Stimulated activated CD4-positive, alpha-beta T cell treated with anti-CD3 and anti-CD28 coated beads, Interleukin-15, amount 100 ng/mL, for 48 hours (primary cell): ENCODE results near the gene MRPS6.

Experiments used
- DNase-seq, 2 donors: peaks; one replicate each; pipeline ENCODE4 v3.0.0-alpha.2; 2020; ENCODE audit warnings: low read depth in 2 of 2

Gene MRPS6

DNA sequence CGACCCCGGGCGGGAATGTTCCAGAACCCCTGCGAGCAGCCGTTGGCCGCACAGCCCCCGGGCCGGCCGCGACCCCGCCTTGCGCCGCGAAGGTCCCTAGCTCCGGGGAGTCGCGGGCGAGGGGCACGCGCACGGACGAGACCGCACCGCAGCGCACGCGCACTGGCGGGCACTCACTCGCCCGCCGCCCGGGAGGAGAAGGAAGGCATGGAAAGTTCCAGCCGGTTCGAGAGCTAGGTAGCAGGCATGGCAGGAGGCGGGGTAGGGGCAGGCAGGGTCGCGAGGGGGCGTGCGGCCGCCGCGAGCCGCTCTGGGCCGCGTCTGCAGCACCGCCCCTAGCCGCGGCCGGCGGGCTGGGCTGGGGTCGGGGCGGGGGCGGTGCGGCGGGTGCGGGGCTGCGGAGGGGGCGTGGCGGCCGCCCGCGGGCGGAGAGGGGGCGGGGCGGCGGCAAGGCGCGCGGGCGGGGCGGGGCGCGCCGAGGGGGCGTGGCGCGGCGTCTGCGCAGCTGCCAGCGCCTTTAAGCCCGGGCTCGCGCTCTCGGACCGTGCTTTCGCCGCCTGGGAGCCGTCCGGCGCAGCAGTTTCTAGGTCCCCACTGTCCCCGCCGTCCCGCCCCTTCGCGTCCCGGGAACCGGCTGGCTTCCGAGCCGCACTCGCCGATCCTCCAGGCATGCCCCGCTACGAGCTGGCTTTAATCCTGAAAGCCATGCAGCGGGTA is at the start of gene MRPS6, which contains the start of gene SLC5A3:
TSS of gene MRPS6 (plus strand) at position 547 of the 717 bp plus-strand sequence. CDS start at position 670, 123 bp downstream.
TSS of gene SLC5A3 (plus strand) at position 547 of the 717 bp plus-strand sequence. CDS start 21,621 bp downstream, outside the sequence.
- peak; percentile 55 for DNase-seq

DNA sequence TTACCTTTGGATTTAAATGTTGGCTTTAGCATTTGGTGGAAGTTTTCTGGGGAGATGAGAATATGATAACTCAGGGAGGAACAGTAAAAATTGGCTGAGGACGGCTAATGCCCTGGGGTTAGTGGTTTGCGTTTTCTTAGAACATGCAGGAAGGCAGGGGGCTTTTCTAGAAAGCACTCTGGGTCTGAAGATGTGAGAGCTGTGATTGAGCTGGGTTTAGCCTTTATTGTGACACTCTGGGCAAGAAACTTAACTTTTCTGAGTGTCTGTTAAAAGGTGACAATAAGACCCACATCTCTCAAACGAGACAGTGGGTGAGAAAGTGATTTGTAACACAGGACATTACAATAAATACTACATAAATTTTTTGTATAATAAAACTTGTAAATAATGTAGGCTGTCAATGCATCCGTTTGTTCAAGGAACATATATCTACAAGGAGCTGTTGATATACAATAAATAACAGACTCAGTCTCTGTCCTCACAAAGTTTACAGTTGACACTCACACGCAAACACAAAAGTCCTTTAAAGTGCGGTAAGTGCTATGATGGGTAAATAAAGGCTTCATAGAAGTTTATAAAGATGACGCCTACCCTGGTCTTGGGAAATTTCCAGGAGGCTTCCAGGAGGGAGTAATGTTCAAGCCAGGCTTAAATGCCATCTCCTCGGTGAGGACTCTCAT is 49.5 kb upstream of the MRPS6 start:
- no peak for DNase-seq

DNA sequence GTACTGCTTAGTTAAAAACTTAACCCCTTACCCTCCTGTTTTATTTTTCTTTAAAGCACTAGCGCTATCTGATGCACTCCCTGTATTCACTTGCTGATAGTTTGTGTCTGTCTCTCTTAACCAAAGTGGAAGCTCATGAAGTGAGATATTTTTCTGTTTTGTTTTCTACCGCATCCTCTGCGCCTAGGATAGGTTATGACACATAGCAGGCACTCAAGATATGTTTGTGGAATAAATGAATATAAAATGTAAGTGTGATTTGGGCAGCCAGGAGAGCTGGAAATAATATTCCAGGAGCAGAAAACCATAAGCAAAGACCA is 49.0 kb upstream of the MRPS6 start:
- DNase-seq = no peak

DNA sequence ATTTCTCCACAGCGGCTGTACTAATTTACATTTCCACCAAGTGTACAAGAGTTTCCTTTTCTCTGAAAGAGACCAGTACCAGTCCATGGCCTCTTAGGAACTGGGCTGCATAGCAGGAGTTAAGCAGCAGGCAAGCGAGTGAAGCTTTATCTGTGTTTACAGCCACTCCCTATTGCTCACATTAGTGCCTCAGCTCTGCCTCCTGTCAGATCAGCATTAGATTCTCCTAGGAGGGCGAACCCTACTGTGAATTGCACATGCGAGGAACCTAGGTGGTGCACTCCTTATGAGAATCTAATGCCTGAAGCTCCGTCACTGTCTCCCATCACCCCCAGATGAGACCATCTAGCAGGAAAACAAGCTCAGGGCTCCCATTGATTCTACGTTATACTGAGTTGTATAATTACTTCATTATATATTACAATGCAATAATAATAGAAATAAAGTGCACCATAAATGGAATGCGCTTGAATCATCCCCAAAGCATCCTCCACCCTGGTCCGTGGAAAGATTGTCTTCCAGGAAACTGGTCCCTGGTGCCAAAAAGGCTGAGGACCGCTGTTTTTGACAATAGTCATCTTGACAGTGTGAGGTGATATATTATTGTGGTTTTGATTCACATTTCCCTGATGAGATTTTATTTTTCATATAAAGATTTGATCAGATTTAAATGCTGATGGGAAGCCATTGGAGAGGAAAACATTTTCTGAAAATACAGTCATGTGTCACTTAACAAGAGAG is 45.5 kb upstream of the MRPS6 start:
- no peak for DNase-seq

DNA sequence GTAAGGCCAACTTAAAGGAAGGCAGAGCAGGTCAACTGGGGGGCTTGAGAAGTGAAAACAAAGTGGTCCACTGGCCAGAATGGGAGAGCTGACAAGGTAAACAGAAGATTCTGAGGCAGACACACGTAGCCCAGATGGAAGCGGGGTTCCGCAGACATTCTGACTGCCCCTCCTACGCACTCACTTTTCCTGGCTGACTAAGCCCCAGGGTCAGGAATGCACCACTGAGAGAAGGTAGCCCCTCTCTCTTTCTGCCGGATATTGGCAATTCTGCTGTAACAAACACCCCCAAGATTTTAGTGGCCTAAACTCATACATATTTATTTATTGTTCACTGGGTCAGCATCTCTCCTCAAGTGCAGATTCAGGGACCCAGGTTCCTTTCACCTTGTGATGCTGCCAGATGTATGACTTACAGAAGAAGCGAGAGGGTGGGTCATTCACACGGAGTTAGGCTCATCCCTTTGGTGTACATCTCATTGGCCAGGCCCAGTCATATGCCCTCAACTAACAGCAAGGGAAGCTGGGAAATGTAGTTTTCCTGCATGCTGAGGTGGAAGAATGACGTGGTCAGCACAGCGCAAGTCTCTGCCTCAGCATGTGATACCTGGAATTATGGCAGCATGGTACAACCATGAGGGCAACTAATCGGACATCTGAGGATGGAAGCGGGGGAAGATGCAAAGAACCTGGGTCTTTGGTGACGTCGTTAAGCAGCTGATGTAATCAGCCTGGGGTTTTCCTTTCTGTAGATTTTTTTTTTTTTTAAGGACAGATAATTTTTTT is 43.4 kb upstream of the MRPS6 start:
- peak; percentile 40 to 55 for DNase-seq

DNA sequence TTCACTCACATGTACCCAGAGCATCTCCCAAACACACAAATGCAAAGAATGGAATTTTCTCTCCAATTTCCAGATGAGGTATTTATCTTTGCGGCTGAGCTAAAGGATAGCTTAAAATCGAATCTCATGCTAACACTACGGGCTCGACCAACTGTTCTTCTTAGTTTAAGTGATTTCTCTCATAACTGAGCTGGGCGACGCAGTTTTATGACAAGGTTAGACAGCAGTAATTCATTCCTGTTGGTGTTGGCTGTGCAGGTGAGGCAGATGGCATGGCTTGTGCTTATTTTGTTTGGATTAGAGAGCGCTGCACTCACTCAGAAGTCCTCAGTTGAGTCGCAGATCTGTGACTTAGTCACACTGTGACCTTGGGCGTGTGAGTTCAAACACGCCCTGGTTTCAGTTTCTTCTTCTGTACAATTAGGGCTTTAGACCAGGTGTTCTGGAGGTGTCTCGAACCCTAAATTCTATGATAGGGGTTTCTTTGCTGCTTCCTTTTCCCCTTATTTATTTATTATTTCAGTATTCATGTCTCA is 41.5 kb upstream of the MRPS6 start:
- peak in 1 of 2 donors; percentile 29 for DNase-seq

DNA sequence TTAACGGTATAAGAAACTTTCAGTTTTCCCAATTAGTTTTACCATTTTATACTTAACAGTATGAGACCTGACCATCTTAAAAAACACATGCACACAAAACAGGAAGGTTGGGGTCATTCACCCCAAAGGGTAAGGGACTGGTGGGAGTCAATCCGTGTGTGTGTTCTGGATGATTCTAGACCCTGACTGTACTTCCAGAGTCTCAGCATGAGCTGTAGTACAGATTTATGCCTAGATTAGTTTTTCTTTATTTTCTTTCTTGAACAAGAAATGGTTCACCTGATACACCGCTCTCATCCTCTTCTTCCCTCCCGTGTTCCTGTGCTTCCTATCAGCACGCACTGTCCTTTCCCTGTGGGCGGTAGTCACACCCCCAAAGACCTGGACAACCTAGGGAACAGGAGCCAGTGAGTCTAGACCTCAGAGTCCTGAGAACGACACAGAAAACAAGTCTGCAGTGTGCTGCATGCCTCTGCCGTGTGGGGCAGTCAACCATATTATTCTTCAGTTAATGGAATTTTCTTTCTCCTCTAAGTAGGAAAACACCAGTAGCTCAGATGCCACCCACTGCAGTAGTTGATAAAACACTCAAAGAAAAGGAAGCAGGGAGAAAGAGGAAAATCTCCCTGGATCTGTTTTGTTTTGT is 38.9 kb upstream of the MRPS6 start:
- no peak for DNase-seq

DNA sequence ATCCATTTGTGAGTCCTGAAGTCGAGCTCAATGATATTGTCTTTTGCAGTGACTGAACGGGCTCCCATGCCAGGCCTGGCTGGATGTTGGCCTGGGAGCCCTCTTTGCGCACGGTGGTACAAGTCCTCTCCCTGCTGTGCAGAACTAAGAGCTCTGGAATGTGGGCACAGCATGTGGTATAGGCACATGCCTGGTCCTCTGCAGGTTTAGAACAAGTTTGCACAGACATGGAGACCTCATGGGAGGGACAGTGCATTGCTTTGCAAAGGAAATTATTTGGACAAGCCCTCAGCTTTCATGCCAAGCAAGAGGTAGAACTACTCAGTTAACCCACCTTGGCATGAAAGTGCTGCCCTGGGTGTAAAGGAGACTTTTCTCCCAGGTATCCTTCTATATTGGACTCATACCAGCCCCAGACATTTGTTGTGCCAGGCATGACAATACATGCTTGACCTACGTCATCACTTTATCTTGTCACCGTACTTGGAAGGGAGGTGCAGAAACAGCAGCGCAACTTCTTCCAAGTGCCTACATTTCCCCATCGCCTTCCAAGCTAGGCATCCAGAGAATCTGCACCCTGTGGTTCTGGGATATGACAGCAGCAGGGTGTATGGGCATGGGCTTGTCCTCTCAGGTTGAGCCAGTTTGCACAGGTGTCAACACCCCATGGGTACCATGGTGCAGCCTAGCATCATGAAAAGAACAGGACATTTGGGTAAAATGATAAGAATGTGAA is 37.6 kb upstream of the MRPS6 start:
- DNase-seq = no peak

DNA sequence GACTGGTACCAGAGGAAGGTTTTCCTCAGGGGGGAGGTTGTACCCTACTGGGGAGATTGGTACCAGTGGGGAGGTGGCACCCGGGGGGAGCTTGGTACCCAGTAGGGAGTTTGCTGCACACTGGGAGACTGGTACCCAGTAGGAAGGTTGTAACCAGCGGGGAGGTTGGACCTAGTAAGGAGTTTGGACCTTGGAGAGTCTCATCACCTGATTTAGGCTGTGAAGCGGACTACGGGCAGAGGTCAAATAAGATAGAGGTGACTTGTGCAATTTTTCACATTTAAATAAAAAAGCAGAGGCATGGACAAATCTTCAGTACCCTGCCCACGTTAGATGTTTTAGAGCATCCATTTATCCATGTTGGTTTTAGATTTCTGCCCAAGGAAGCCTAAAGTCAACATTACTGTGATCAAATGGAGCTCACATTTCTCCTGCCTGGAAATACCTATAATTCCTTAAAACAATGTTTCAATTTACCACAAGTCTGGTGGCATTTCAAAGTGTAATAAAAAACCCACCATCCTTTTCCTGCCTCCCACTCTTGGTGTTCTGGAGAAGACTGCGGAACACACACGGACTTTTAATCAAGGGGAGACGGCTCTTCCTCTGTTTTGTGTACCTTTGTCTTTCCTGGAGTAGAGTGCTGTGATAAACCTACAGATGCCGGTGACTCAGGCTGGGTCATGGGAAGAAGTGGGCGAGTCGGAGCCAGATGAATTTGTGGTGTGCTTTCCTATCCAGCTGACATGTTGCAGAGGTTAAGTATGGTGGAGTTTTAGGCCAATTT is 36.2 kb upstream of the MRPS6 start:
- DNase-seq = no peak

DNA sequence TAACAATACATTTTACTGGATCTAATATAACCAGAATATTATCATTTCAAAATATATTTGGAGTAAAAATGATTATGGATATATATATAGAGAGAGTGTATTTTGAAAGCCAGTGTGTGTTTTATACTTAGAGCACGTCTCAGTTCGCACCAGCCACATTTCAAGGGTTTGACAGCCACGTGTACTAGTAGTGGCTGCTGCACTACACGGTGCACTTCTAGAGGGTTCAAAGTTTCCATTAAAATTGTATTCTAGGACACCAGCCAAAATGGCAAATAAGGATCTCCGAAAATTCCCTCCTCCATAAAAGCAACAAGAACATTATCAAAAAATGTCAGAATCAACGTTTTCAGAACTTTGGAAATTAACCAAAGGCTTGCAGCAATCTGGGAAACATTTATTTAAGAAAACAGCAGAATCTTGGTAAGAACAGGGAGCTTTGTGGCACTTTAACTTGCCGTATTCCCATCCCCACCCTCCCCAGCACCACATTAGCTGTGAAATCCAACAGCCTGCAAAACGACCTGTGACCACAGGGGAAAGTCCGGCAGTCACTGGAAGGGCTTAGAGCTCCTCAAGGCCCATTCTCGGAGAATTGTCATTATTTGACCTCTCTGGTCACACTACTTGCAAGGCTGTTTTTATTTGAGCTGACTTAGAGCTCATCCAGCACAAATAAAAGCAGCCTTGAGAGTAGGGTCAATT is 33.5 kb upstream of the MRPS6 start:
- no peak for DNase-seq

DNA sequence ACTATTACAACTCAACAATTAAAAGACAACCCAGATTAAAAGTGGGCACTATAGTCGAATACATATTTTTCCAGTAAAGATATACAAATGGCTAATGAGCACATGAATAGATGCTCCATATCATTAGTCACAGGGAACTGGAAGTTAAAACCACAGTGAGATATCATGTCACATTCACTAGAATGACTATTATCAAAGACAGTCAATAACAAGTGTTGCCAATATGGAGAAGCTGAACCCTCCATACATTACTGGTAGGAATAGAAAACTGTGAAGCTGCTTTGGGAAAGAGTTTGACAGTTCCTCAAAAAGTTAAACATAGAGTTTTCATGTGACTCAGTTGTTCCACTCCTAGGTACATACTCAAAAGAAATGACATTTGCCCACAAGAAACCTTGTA is 30.6 kb upstream of the MRPS6 start:
- DNase-seq = no peak

DNA sequence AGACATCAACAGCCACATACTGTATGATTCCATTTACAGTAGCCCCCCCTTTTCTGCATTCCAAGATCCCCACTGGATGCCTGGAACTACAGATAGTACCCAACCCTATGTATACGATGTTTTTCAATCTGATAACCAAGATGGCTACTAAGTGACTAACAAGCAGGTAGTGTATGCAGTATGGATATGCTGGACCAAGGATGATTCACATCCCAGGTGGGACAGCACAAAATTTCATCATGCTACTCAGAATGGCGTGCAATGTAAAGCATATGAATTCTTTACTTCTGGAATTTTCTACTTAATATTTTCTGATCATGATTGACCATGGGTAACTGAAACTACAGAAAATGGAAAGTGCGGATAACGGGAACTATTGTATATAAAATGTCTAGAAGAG is 30.0 kb upstream of the MRPS6 start:
- DNase-seq = no peak

DNA sequence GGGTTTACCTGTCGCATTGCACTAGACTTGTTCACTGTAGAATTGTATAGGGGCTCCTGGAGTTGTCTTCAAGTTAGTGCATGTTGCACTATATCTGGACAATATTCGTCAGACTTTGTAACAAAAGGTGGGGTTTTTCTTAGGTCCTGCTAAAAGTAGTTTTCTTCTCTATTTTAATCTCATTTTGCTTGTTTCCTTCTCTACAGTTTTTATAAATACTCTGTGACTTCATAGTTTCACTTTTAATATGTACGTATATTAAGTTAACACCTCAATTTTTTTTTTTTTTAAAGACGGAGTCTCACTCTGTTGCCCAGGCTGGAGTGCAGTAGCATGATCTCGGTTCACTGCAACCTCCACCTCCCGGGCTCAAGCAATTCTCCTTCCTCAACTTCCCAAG is 26.5 kb upstream of the MRPS6 start:
- no peak for DNase-seq

DNA sequence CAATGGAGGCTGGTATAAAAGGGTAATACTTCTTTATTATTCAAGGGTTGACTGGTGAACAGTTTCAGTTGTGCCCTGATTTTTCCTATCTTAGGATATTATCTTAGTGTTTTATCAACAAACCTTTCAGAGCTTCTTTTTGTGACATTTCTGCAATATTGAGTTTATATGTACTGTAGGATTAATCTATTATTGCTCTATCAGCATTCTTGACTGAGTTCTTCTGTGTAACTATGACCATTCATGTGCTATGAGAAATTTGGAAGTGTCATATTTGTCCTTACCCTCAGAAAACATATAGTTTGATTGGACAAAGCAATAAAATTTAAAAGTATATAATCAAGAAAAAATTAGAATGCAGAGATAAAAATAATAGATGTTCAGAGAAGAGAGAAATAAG is 25.5 kb upstream of the MRPS6 start:
- DNase-seq = no peak

DNA sequence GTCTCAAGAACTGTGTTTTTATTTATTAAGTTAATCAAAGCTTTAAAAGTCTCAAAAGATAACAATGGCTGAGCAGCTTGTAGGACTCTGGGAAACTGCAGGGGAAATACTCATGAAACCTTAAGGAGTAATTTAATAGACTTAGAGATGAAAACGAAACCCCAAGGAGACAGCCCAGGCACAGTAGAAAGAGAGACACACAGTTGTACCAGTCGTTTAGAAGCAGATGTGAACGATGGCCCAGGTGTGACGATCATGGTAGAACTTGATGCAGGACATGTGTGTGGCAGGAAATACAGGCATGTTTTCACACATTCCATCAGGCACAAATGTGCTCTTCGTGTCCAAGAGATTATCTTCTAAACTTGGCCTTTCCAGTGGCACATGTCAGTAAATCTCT is 21.2 kb upstream of the MRPS6 start:
- no peak for DNase-seq

DNA sequence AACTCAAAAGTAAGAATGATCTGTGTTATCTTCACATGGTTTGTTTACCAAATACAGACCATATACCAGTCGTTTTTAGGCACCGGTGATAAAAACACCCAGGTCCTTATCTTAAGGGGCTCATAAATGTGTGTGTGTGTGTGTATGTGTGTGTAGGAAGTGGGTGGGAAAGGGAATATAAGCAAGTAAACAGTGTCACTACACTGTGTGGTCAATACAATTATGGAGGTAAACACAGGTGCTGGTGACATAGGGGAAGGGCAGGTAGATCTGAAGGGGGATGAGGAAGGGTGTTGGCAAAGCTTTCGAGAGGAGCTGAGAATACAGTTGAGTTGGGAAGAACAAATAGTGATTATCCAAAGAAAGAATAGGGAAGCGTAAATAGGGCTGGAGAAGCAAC is 19.1 kb upstream of the MRPS6 start:
- no peak for DNase-seq

DNA sequence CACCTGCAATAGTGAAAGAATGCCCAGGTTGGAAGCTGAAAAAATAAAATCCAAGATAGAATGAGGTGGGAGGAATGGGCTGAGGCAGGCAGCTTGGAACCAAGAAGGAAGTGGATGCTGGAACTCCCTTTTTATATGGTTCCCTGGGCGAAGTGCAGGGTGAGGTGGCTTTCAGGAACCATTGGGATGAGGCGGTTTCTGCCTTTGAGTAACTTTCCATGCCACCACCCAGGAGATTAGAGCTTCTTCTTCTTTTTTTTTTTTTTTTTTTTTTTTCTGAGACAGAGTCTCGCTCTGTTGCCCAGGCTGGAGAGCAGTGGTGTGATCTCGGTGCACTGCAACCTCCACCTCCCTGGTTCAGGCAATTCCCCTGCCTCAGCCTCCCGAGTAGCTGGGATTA is 17.8 kb upstream of the MRPS6 start:
- no peak for DNase-seq

DNA sequence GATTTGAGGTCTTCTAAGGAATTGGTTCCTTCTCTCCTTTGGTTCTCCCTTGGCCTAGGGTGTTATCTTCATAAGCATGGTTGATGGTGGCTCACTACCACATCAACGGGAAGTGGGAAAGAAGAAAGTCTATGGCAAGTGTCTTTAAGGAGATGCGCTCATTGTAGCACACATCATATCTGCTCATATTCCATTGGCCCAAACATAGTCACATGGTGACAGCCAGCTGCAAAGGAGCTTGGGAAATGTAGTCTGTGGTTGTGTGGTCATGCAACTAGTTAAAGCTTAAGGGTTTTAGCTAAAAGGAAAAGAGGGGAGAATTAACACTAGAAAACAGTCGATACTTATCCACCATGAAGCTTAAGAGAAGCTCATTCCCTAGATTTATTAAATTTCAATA is 11.4 kb upstream of the MRPS6 start:
- no peak for DNase-seq

DNA sequence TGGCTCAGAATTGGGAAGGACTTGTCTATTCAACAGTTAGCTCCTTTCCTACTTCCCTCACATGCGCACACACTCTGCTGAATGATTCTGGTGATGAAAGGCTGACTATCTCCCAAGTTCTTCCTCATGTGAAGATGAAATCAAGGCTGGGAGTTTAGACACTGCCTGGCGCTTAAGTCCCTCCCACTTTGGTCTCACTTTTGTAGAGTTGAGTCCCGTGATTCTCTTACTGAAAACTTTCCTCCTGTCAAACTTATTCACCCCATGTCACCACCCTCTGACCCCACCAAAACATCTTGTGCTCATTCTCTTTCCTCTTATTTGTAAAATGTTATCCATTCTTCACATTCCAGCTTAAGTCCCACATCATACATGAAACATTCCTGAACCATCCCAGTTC is 8.4 kb upstream of the MRPS6 start:
- no peak for DNase-seq
